A549 (cell line): ENCODE data around the gene MAD1L1. TPM values are rescaled to one million over a fixed set of nuclear protein-coding genes. Genes with fewer than 3 reads are reported as not detected.

ENCODE experiments used
- ATAC-seq, 2 experiments: fragments of 200-7000 bp in 1 of 2; fragments of >200 bp in 1 of 2; cut with Nextera tagmentation in 1 of 2; cut with Tn5 transposase in 1 of 2; 3 replicates each; pipeline versions ENCODE4 v1.8.0 to v1.9.1; 2018 to 2020; ENCODE audit warnings: mild to moderate bottlenecking in 1 of 2, moderate library complexity in 1 of 2
- CTCF ChIA-PET: fragments of 300-600 bp; sonication (Branson Sonifier 250); formaldehyde crosslinking; extraction: SDS; loops from one replicate; lab custom pipeline; 2021; ENCODE audit warnings: antibody characterized with exemption, inconsistent platforms; lab: Yijun Ruan, JAX
- POLR2A ChIA-PET: fragments of 350-600 bp; formaldehyde crosslinking; extraction: SDS; loops from one replicate; lab custom pipeline; 2021; ENCODE audit warnings: antibody characterized with exemption, inconsistent platforms; lab: Yijun Ruan, JAX
- DNase-seq, 2 experiments: peaks; one replicate each; pipeline versions ENCODE4 v3.0.0 to v3.0.0-alpha.2; 2011 to 2016; ENCODE audit warnings: low read depth in 1 of 2, low spot score in 1 of 2
- FAIRE-seq: peaks from 2 replicates; lab custom pipeline; 2011; peaks lifted over from hg19 to GRCh38; lab: Jason Lieb, UNC
- H3K27ac ChIP-seq, 2 experiments: fragments of >200 bp; sonication (Bioruptor Twin); formaldehyde crosslinking; 3 replicates each; pipeline ENCODE4 v1.5.1; 2016 to 2017
- H3K4me1 ChIP-seq: fragments of >200 bp; sonication (Bioruptor Twin); formaldehyde crosslinking; 3 replicates; pipeline ENCODE4 v1.6.1; 2016
- H3K4me2 ChIP-seq: fragments of >200 bp; sonication (Bioruptor Twin); formaldehyde crosslinking; 3 replicates; pipeline ENCODE4 v1.6.1; 2016
- H3K4me3 ChIP-seq: fragments of >200 bp; sonication (Bioruptor Twin); formaldehyde crosslinking; 3 replicates; pipeline ENCODE4 v1.5.1; 2016
- H3K9me3 ChIP-seq: fragments of >200 bp; sonication (Bioruptor Twin); formaldehyde crosslinking; 3 replicates; pipeline ENCODE4 v1.6.1; 2016
- ATOH8 ChIP-seq: fragments of 250-450 bp; sonication (Bioruptor Pico); IDR thresholded peaks from 2 replicates; pipeline ENCODE4 v1.5.0; 2020; ENCODE audit warnings: low read depth, mild to moderate bottlenecking, moderate library complexity
- BCL3 ChIP-seq: fragments of >200 bp; sonication (Bioruptor Twin); formaldehyde crosslinking; IDR thresholded peaks from 3 replicates; pipeline ENCODE4 v1.6.1; 2016
- CEBPB ChIP-seq, 2 experiments: fragments of >200 bp in 1 of 2; sonication (Bioruptor Twin) in 1 of 2; formaldehyde crosslinking in 1 of 2; IDR thresholded peaks; 2 replicates each; pipeline ENCODE4 v1.6.1; 2012 to 2016
- CHD2 ChIP-seq: fragments of 150-350 bp; IDR thresholded peaks from 2 replicates; pipeline ENCODE4 v1.6.1; 2014; ENCODE audit warnings: low read length; ENCODE audit not compliant: partially characterized antibody
- CHD4 ChIP-seq: fragments of 200-600 bp; sonication (generic); IDR thresholded peaks from 2 replicates; pipeline ENCODE4 v1.6.1; 2016; ENCODE audit warnings: antibody characterized with exemption, mild to moderate bottlenecking, borderline replicate concordance
- CTCF ChIP-seq: fragments of >200 bp; sonication (Bioruptor Twin); formaldehyde crosslinking; IDR thresholded peaks from 3 replicates; pipeline ENCODE4 v1.5.1; 2016
- E2F6 ChIP-seq: IDR thresholded peaks from 2 replicates; pipeline ENCODE4 v1.6.1; 2012; ENCODE audit warnings: low read depth, borderline replicate concordance
- ELK1 ChIP-seq: fragments of 150-350 bp; IDR thresholded peaks from 2 replicates; pipeline ENCODE4 v1.6.1; 2014; ENCODE audit warnings: low read depth, mild to moderate bottlenecking, low read length
- EP300 ChIP-seq, 2 experiments: fragments of >200 bp; sonication (Bioruptor Twin); formaldehyde crosslinking; IDR thresholded peaks; 2 replicates in 1 of 2; 3 replicates in 1 of 2; pipeline ENCODE4 v1.6.1; 2016 to 2017
- HOXB13 ChIP-seq: fragments of 250-450 bp; sonication (Bioruptor Pico); IDR thresholded peaks from 2 replicates; pipeline ENCODE4 v1.5.0; 2020; ENCODE audit warnings: low read depth, mild to moderate bottlenecking, moderate library complexity
- JUNB ChIP-seq: fragments of >200 bp; sonication (Bioruptor Twin); formaldehyde crosslinking; IDR thresholded peaks from 2 replicates; pipeline ENCODE4 v1.6.1; 2016
- KDM5A ChIP-seq: fragments of 200-600 bp; sonication (generic); IDR thresholded peaks from 2 replicates; pipeline ENCODE4 v1.6.1; 2016; ENCODE audit warnings: antibody characterized with exemption, mild to moderate bottlenecking
- NFE2L2 ChIP-seq: fragments of 150-350 bp; conservative IDR thresholded peaks from 2 replicates; pipeline ENCODE4 v1.6.1; 2014; ENCODE audit warnings: low read length
- NR3C1 ChIP-seq: fragments of >200 bp; sonication (Bioruptor Twin); formaldehyde crosslinking; IDR thresholded peaks from 3 replicates; pipeline ENCODE4 v1.6.1; 2017
- RAD21 ChIP-seq, 2 experiments: fragments of >200 bp in 1 of 2; sonication (Bioruptor Twin) in 1 of 2; formaldehyde crosslinking in 1 of 2; IDR thresholded peaks in 1 of 2; conservative IDR thresholded peaks in 1 of 2; 2 replicates in 1 of 2; 3 replicates in 1 of 2; pipeline ENCODE4 v1.6.1; 2012 to 2018; ENCODE audit warnings: inconsistent platforms in 1 of 2
- REST ChIP-seq: fragments of 200-600 bp; sonication (generic); IDR thresholded peaks from 2 replicates; pipeline ENCODE4 v1.6.1; 2016; ENCODE audit warnings: antibody characterized with exemption, mild to moderate bottlenecking, moderate library complexity
- SMC3 ChIP-seq: fragments of >200 bp; sonication (Bioruptor Twin); formaldehyde crosslinking; IDR thresholded peaks from 3 replicates; pipeline ENCODE4 v1.6.1; 2018; ENCODE audit warnings: inconsistent platforms
- ZSCAN20 ChIP-seq: fragments of 250-450 bp; sonication (Bioruptor Pico); IDR thresholded peaks from 2 replicates; pipeline ENCODE4 v1.8.0; 2022; ENCODE audit warnings: mild to moderate bottlenecking, moderate library complexity
- WGBS: methylation state at CpG from one replicate; pipeline ENCODE4 v1.1.6; 2017; ENCODE audit errors: missing lambda C conversion rate; 5-methylcytosine and 5-hydroxymethylcytosine counted together
- polyA plus RNA-seq, 4 experiments: library from polyadenylated mRNA; depleted of rRNA in 3 of 4; stranded (reverse); fragments of >200 nt; fragmentation: RNase III in 1 of 4; extraction: RNeasy Plus Mini Kit Qiagen cat#74134 plus additional on column Dnase treatment in 1 of 4; gene quantifications; 2 replicates in 3 of 4; 3 replicates in 1 of 4; pipeline ENCODE4 v1.2.3, GENCODE V29; 2011 to 2017

MAD1L1 gene
- polyA plus RNA-seq, 2 of the 4 experiments (the other 2 are of a cell fraction), result 13.6 to 16.6 TPM

- Histone ChIP-seq H3K4me3 (no peak overlapping the region), H3K4me1 (no peaks in the 10 kb centered on the region), H3K4me2 (no peak overlapping the region), H3K27ac (no peak overlapping the region), H3K9me3 (no peaks in the 10 kb centered on the region)
- WGBS, result 89% methylated on average over 31 of the region's 43 CpGs
- ChIA-PET CTCF (no interaction called here), POLR2A (no interaction called here)
- FAIRE-seq, result no peak
- no peak for TF ChIP-seq EP300 (IDR thresholded peaks at IDR 0.05)
- TF ChIP-seq CEBPB (IDR thresholded peaks at IDR 0.05), result no peak
- TF ChIP-seq NFE2L2, result no peak
- no peak for TF ChIP-seq REST
- TF ChIP-seq JUNB, result no peak
- no peak for ATAC-seq
- DNase-seq, result no peak
Measured at GRCh38 chr7:1845536-1846311, 387.0 kb downstream of the MAD1L1 start.

- POLR2A ChIA-PET, result no interaction called here
- WGBS, result 94% methylated on average over 14 of the region's 16 CpGs
- Histone ChIP-seq H3K4me2 (no peak overlapping the region), H3K27ac (no peak overlapping the region)
- CTCF ChIA-PET, result no interaction called here
- DNase-seq, result no peak
- TF ChIP-seq CHD2, result no peak
- TF ChIP-seq, all 56 proteins: peak for 0
- Histone ChIP-seq H3K4me1 (no peaks in the 10 kb centered on the region), H3K9me3 (no peaks in the 10 kb centered on the region), H3K4me3 (no peak overlapping the region)
- no peak for FAIRE-seq
- no peak; a peak in 1 of 6 replicates for ATAC-seq
Measured at GRCh38 chr7:1844951-1845390, 387.8 kb downstream of the MAD1L1 start.

GRCh38 chr7:1844336-1844950 is 388.3 kb downstream of the MAD1L1 start:
- ATAC-seq (peak in 1 of 2 experiments; percentile 20; a peak in 1 of 6 replicates), DNase-seq (no peak), FAIRE-seq (no peak)
- Histone ChIP-seq H3K4me3 (no peak overlapping the region), H3K4me2 (no peak overlapping the region), H3K27ac (no peak overlapping the region), H3K9me3 (no peaks in the 10 kb centered on the region), H3K4me1 (no peaks in the 10 kb centered on the region)
- 86% methylated on average over 24 of the region's 26 CpGs for WGBS
- TF ChIP-seq HOXB13 (CRISPR knock-in tag) (no peak), KDM5A (no peak), RAD21 (conservative IDR thresholded peaks at IDR 0.05 in 1 of 2, IDR thresholded peaks at IDR 0.05 in 1 of 2) (0 out of 5 replicates have a peak, but pooled peaks of 1 of the 2 experiments have one; percentile 11)
- ChIA-PET CTCF (no interaction called here), POLR2A (no interaction called here)

GRCh38 chr7:1843921-1844335 is 388.8 kb downstream of the MAD1L1 start:
- WGBS, result 64% methylated on average over 5 of the region's 11 CpGs
- ChIA-PET CTCF (interaction anchor here (0.7 kb wide), 1 partner anchor 413 kb away, joined by 3 read pairs; no protein-coding TSS in a partner anchor), POLR2A (no interaction called here)
- DNase-seq (no peak), FAIRE-seq (no peak), ATAC-seq (no peak)
- H3K4me3 ChIP-seq, result no peak overlapping the region
- H3K9me3 ChIP-seq, result no peaks in the 10 kb centered on the region
- no peaks in the 10 kb centered on the region for H3K4me1 ChIP-seq
- H3K4me2 ChIP-seq, result no peak overlapping the region
- no peak overlapping the region for H3K27ac ChIP-seq
- TF ChIP-seq ZSCAN20 (CRISPR knock-in tag) (no peak), CHD4 (no peak), HOXB13 (CRISPR knock-in tag) (no peak), NR3C1 (no peak), E2F6 (no peak), ELK1 (no peak), CTCF (no peak), ATOH8 (CRISPR knock-in tag) (no peak), SMC3 (no peak), BCL3 (no peak)
